Fibroblast of lung (primary cell): ENCODE results near the gene IL10. TPM values are rescaled to one million over a fixed set of nuclear protein-coding genes. Genes with fewer than 3 reads are reported as not detected.

Experiments
- DNase-seq, 2 donors: peaks; one replicate each; pipeline versions ENCODE4 v3.0.0 to v3.0.0-alpha.2; 2010; ENCODE audit warnings: low read depth in 2 of 2
- H2AFZ ChIP-seq: 2 replicates; pipeline ENCODE4 v1.5.1; 2012; ENCODE audit warnings: low read length, control low read depth, inconsistent platforms
- H3K27ac ChIP-seq: 2 replicates; pipeline ENCODE4 v1.5.1; 2011; ENCODE audit warnings: low read length, control low read depth; ENCODE audit not compliant: insufficient read depth
- H3K27me3 ChIP-seq: 2 replicates; pipeline ENCODE4 v1.5.1; 2011; ENCODE audit warnings: mild to moderate bottlenecking, low read length; ENCODE audit not compliant: control insufficient read depth, insufficient read depth
- H3K36me3 ChIP-seq: 2 replicates; pipeline ENCODE4 v1.5.1; 2011; ENCODE audit warnings: low read length; ENCODE audit not compliant: control insufficient read depth, insufficient read depth
- H3K4me1 ChIP-seq: 2 replicates; pipeline ENCODE4 v1.5.1; 2011; ENCODE audit warnings: low read length; ENCODE audit not compliant: control insufficient read depth, insufficient read depth; ENCODE audit errors: extremely low read depth
- H3K4me2 ChIP-seq: 2 replicates; pipeline ENCODE4 v1.5.1; 2011; ENCODE audit warnings: low read length, control low read depth; ENCODE audit not compliant: insufficient read depth; ENCODE audit errors: extremely low read depth
- H3K4me3 ChIP-seq, 4 experiments: fragments of 200-600 bp in 1 of 4; sonication (generic) in 1 of 4; replicated peaks in 1 of 4; 2 replicates each; pipeline ENCODE4 v1.5.1; 2011 to 2016; ENCODE audit warnings: low read length in 4 of 4, low read depth in 3 of 4, mild to moderate bottlenecking in 3 of 4, control low read depth in 2 of 4, inconsistent platforms in 1 of 4, mixed read lengths in 1 of 4; ENCODE audit not compliant: insufficient read depth in 1 of 4; ENCODE audit errors: control extremely low read depth in 1 of 4
- H3K79me2 ChIP-seq: 2 replicates; pipeline ENCODE4 v1.5.1; 2012; ENCODE audit warnings: mild to moderate bottlenecking, low read length, inconsistent platforms; ENCODE audit not compliant: control insufficient read depth, insufficient read depth
- H3K9ac ChIP-seq: 2 replicates; pipeline ENCODE4 v1.5.1; 2011; ENCODE audit warnings: mild to moderate bottlenecking, low read length, control low read depth; ENCODE audit not compliant: insufficient read depth
- H3K9me3 ChIP-seq: 2 replicates; pipeline ENCODE4 v1.5.1; 2012; ENCODE audit warnings: low read depth, low read length; ENCODE audit not compliant: control insufficient read depth, insufficient read depth
- H4K20me1 ChIP-seq: 2 replicates; pipeline ENCODE4 v1.5.1; 2011; ENCODE audit warnings: low read length; ENCODE audit not compliant: control insufficient read depth, insufficient read depth; ENCODE audit errors: extremely low read depth
- EZH2 ChIP-seq: IDR thresholded peaks from 2 replicates; pipeline ENCODE4 v1.5.1; 2012; ENCODE audit warnings: low read length, control low read depth, mild to moderate bottlenecking; ENCODE audit errors: missing control alignments
- polyA plus RNA-seq, 2 donors: library from polyadenylated mRNA; depleted of rRNA in 1 of 2; stranded (reverse) in 1 of 2; unstranded in 1 of 2; fragments of >200 nt; gene quantifications; 2 replicates each; pipeline ENCODE4 v1.2.1, GENCODE V29; 2011 to 2012; ENCODE audit warnings: missing spikeins in 1 of 2
- total RNA-seq: library from RNA; depleted of rRNA; stranded (reverse); fragments of >200 nt; gene quantifications from 2 replicates; pipeline ENCODE4 v1.2.1, GENCODE V29; 2014
- TF ChIP-seq, protein P1 (sequence below), 2 donors: IDR thresholded peaks in 1 of 2; conservative IDR thresholded peaks in 1 of 2; 1 replicate in 1 of 2; 2 replicates in 1 of 2; pipeline ENCODE4 v1.5.1; 2011 to 2012; ENCODE audit warnings: low read length in 2 of 2, control low read depth in 1 of 2, inconsistent platforms in 1 of 2, low read depth in 1 of 2, mild to moderate bottlenecking in 1 of 2

IL10 gene
- total and polyA plus RNA-seq, 2 donors (not counting 1 experiment from before 2014, with no cell fraction given), result not detected

DNA sequence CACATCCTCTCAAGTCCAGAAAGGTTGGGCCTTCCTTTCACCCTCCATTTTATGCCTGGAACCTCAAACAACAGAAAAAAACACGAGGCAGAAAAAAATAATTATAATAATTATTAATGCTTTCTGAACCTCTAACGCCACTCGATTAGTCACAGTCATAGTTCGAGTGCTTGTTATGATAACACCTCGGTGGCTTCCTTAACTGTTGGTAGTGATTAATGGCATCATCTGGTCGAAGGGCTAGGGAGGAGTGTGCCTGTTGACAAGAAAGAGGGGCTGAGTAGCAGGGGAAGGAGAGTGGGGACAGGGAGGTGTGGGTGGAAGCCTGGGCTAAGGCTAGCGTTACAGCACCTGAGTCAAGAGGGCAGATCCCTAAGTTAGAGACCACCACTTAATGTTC is 21.3 kb upstream of the IL10 start:
- no peak overlapping the region for H2AFZ ChIP-seq
- H3K79me2 ChIP-seq, result no peaks in the 10 kb centered on the region
- no peaks in the 10 kb centered on the region for H4K20me1 ChIP-seq
- H3K9me3 ChIP-seq, result no peaks in the 10 kb centered on the region
- TF ChIP-seq EZH2, result no peak
- TF ChIP-seq, protein P1, sequence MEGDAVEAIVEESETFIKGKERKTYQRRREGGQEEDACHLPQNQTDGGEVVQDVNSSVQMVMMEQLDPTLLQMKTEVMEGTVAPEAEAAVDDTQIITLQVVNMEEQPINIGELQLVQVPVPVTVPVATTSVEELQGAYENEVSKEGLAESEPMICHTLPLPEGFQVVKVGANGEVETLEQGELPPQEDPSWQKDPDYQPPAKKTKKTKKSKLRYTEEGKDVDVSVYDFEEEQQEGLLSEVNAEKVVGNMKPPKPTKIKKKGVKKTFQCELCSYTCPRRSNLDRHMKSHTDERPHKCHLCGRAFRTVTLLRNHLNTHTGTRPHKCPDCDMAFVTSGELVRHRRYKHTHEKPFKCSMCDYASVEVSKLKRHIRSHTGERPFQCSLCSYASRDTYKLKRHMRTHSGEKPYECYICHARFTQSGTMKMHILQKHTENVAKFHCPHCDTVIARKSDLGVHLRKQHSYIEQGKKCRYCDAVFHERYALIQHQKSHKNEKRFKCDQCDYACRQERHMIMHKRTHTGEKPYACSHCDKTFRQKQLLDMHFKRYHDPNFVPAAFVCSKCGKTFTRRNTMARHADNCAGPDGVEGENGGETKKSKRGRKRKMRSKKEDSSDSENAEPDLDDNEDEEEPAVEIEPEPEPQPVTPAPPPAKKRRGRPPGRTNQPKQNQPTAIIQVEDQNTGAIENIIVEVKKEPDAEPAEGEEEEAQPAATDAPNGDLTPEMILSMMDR (conservative IDR thresholded peaks at IDR 0.05 in 1 of 2, IDR thresholded peaks at IDR 0.05 in 1 of 2; ENCODE audit: low read depth in 1 of 2, low read length in 2 of 2), result no peak
- peaks cover 9% of the 10 kb centered on the region for H3K4me1 ChIP-seq
- H3K27me3 ChIP-seq, result no peaks in the 10 kb centered on the region
- peak in 1 of 2 donors; percentile 29 for DNase-seq
- no peak overlapping the region for H3K4me3 ChIP-seq
- no peak overlapping the region for H3K27ac ChIP-seq
- H3K36me3 ChIP-seq, result no peaks in the 10 kb centered on the region
- no peak overlapping the region for H3K4me2 ChIP-seq
- no peak overlapping the region for H3K9ac ChIP-seq

DNA sequence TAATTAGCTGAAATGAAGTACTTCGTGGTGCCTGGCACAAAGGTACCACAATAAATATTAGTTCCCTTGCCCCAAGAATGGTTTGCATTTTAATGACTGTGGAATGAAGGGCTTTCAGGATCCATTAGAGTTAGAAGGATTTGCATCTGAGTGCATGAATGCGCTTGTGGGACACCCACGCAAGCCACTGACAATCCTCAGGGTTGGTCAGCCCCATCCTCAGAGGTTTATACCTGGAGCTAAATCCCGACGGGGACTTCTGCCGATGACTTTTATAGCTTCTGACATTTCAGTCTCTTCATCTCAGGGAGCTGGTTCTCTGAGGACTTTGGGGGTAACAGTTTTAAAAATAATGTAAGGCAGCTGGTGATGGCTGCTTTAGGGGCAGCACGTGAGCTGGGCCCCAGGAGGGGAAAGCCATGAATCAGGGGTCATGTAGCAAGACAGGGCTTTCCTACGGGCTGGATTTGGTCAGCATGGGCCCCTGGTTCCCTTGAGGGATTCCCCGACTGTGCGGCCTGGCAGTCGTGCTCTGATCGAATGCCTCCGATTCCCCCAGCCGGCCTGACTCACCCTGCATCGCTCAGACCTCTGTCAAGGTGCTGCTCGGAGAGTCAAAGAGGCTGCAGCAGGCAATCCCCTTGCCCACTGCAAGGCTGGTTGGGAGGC is 20.8 kb upstream of the IL10 start:
- no peak for TF ChIP-seq EZH2
- TF ChIP-seq, protein P1 (conservative IDR thresholded peaks at IDR 0.05 in 1 of 2, IDR thresholded peaks at IDR 0.05 in 1 of 2; ENCODE audit: low read depth in 1 of 2, low read length in 2 of 2), result no peak
- Histone ChIP-seq H3K79me2 (no peaks in the 10 kb centered on the region), H3K36me3 (no peaks in the 10 kb centered on the region), H2AFZ (no peak overlapping the region), H3K4me3 (no peak overlapping the region), H3K9ac (no peak overlapping the region), H4K20me1 (no peaks in the 10 kb centered on the region), H3K9me3 (no peaks in the 10 kb centered on the region), H3K4me2 (no peak overlapping the region), H3K27ac (no peak overlapping the region), H3K4me1 (peaks cover 9% of the 10 kb centered on the region), H3K27me3 (no peaks in the 10 kb centered on the region)
- peak; percentile 9 to 67 for DNase-seq

DNA sequence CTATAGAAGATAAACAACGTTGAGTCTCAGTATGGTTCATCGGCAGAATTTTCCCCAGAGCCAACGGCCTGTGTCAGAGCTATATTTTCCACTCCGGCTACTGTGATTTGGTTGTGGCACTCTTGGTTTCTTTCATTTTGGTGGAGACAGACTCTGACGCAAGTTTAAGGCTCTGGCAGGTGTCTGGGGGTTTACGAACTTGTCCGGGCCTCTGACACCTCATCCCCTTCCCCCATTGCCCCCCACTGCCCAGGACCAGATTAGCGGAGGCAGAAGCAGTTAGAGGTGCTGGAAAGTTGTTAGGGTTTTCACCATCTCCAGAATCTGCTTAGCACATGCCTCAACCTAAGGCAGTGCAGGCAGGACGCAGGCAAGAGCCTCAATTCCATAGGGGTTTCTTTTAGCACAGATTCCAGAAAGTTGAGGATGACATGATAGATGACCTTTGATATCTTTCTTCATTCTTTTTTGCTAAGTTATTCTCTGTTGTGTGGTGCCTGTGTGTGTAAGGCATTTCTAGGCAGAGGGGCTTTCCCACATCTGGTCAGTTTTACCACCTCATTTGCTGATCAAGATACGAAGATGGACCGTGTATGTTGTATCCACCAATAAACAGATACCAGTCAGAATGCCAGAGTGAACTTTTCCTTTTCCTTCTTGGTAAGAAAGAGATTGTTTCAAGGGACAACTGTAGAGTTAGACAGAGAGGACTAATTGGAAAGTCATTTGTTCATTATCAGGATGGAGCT is 18.4 kb upstream of the IL10 start:
- Histone ChIP-seq H3K4me2 (no peak overlapping the region), H3K27me3 (peaks cover 2% of the 10 kb centered on the region), H3K9ac (no peak overlapping the region), H3K4me1 (peaks cover 9% of the 10 kb centered on the region), H2AFZ (no peak overlapping the region), H3K9me3 (no peaks in the 10 kb centered on the region), H4K20me1 (no peaks in the 10 kb centered on the region), H3K36me3 (no peaks in the 10 kb centered on the region), H3K79me2 (no peaks in the 10 kb centered on the region), H3K4me3 (no peak overlapping the region), H3K27ac (no peak overlapping the region)
- TF ChIP-seq, protein P1 (conservative IDR thresholded peaks at IDR 0.05 in 1 of 2, IDR thresholded peaks at IDR 0.05 in 1 of 2; ENCODE audit: low read depth in 1 of 2, low read length in 2 of 2), result no peak
- TF ChIP-seq EZH2, result no peak
- no peak for DNase-seq
